Right lobe of liver (tissue), 6 donors: ENCODE measurements around the gene DMTF1. TPM values are rescaled to one million over a fixed set of nuclear protein-coding genes. Genes with fewer than 3 reads are reported as not detected.

Experiments used
- ATAC-seq, 4 donors: fragments of 200-7000 bp; cut with Tn5 transposase; one replicate each; pipeline ENCODE4 v1.9.1; 2020; ENCODE audit warnings: mild to moderate bottlenecking in 4 of 4, moderate library complexity in 4 of 4
- DNase-seq, 3 donors: peaks; one replicate each; pipeline ENCODE4 v3.0.0-alpha.2; 2020
- H3K27ac ChIP-seq, 3 donors: fragments of 200-600 bp; one replicate each; pipeline ENCODE4 v1.8.0; 2022
- H3K27me3 ChIP-seq, 2 donors: fragments of 200-600 bp; one replicate each; pipeline ENCODE4 v1.8.0; 2022
- H3K36me3 ChIP-seq, 4 donors: fragments of 200-600 bp; sonication (generic) in 1 of 4; one replicate each; pipeline versions ENCODE4 v1.5.1 to v1.8.0; 2017 to 2022; ENCODE audit warnings: control low read depth in 1 of 4
- H3K4me1 ChIP-seq, 4 donors: fragments of 200-600 bp; sonication (generic) in 1 of 4; one replicate each; pipeline versions ENCODE4 v1.5.1 to v1.8.0; 2017 to 2022; ENCODE audit warnings: control low read depth in 1 of 4
- H3K4me3 ChIP-seq, 3 donors: fragments of 200-600 bp; one replicate each; pipeline ENCODE4 v1.8.0; 2022
- H3K9me3 ChIP-seq, 4 donors: fragments of 200-600 bp; sonication (generic) in 1 of 4; one replicate each; pipeline versions ENCODE4 v1.5.1 to v1.8.0; 2017 to 2022; ENCODE audit warnings: control low read depth in 1 of 4
- POLR2A ChIP-seq: fragments of 450-650 bp; IDR thresholded peaks from one replicate; pipeline ENCODE4 v1.6.1; 2017; ENCODE audit warnings: antibody characterized with exemption, mild to moderate bottlenecking
- WGBS: methylation state at CpG from one replicate; pipeline ENCODE4 v1.1.6; 2018; ENCODE audit warnings: low coverage, low lambda C conversion rate; ENCODE audit not compliant: insufficient coverage; ENCODE audit errors: missing lambda C conversion rate; 5-methylcytosine and 5-hydroxymethylcytosine counted together
- intact Hi-C, 2 donors: fragments of 100-400 bp; cut with DNase I; formaldehyde crosslinking; loops; one replicate each; pipeline versions ENCODE4 v1.11.2 to v1.14.1; 2022
- total RNA-seq, 6 experiments: library from RNA; depleted of rRNA in 2 of 6; stranded (reverse); fragments of >200 nt in 2 of 6; fragmentation: NEBNext Ultra II Directional in 3 of 6; extraction: Animal tissue kit (Norgen Biotek cat#: 25700) in 3 of 6; gene quantifications; one replicate each; pipeline versions ENCODE4 v1.1.0 to v1.2.4, GENCODE V29; 2016 to 2023
- TF ChIP-seq, protein P1 (sequence below), 4 donors: fragments of 200-600 bp in 3 of 4; fragments of 450-650 bp in 1 of 4; IDR thresholded peaks; one replicate each; pipeline versions ENCODE4 v1.5.1 to v1.8.0; 2016 to 2022; ENCODE audit warnings: antibody characterized with exemption in 4 of 4, mild to moderate bottlenecking in 2 of 4
- donor health status: DM: no; HTN: yes; CAD: no.
- donor health status: DM: no; HTN: no; CAD: no.
- donor health status: DM: no; HTN: no; CAD: no.
- donor health status: DM: no; HTN: yes; CAD: no.
- donor health status: DM: no; HTN: yes; CAD: no.

DMTF1 gene
- total RNA-seq, 6 experiments from 2014 or later, result 16.7 to 28.1 (median 22.2) TPM

DNA sequence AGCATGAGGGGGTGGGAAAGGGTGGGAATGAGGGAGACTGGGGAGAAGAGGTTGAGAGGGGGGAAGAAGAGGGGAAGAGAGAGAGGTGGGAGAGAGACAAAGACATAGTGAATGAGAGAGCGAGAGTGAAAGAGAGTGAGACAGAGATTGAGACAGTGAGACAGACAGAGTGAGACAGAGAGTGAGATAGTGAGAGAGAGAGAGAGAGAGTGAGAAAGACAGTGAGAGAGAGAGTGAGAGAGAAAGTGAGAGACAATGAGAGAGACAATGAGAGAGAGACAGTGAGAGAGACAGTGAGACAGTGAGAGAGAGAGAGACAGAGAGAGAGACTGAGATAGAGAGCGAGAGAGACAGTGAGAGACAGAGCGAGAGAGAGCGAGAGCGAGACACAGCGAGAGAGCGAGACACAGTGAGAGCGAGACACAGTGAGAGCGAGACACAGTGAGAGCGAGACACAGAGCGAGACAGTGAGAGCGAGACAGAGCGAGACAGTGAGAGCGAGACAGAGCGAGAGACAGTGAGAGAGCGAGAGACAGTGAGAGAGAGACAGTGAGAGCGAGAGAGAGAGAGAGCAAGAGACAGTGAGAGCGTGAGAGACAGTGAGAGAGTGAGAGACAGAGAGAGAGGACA, 57.2 kb downstream of the DMTF1 start:
- 91% methylated on average over 15 of the region's 18 CpGs for WGBS
- DNase-seq (no peak), ATAC-seq (no peak)
- TF ChIP-seq, protein P1, sequence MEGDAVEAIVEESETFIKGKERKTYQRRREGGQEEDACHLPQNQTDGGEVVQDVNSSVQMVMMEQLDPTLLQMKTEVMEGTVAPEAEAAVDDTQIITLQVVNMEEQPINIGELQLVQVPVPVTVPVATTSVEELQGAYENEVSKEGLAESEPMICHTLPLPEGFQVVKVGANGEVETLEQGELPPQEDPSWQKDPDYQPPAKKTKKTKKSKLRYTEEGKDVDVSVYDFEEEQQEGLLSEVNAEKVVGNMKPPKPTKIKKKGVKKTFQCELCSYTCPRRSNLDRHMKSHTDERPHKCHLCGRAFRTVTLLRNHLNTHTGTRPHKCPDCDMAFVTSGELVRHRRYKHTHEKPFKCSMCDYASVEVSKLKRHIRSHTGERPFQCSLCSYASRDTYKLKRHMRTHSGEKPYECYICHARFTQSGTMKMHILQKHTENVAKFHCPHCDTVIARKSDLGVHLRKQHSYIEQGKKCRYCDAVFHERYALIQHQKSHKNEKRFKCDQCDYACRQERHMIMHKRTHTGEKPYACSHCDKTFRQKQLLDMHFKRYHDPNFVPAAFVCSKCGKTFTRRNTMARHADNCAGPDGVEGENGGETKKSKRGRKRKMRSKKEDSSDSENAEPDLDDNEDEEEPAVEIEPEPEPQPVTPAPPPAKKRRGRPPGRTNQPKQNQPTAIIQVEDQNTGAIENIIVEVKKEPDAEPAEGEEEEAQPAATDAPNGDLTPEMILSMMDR (IDR thresholded peaks at IDR 0.05), result no peak
- no peak for TF ChIP-seq POLR2A
- intact Hi-C loops, result no loop called here
- H3K9me3 ChIP-seq, result no peaks in the 10 kb centered on the region
- no peaks in the 10 kb centered on the region for H3K4me1 ChIP-seq
- no peaks in the 10 kb centered on the region for H3K27me3 ChIP-seq
- H3K36me3 ChIP-seq, result no peaks in the 10 kb centered on the region
- H3K4me3 ChIP-seq, result no peak overlapping the region
- H3K27ac ChIP-seq, result no peak overlapping the region

DNA sequence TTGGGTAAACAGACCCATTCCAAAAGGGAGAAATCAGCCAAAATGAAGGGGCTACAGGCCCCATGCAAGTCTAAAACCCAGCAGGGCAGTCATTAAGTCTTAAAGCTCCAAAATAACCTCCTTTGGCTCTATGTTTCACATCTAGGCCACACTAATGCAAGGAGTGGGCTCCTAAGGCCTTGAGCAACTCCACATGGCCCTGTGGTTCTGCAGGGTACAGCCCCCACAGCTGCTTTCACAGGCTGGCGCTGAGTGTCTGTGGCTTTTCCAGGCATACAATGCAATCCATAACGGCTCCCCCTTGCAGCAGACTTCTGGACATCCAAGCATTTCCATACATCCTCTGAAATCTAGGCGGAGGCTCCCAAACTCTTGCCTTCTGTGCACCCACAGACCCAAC, 58.3 kb downstream of the DMTF1 start:
- H3K36me3 ChIP-seq, result no peaks in the 10 kb centered on the region
- no peaks in the 10 kb centered on the region for H3K27me3 ChIP-seq
- ATAC-seq (no peak), DNase-seq (no peak)
- H3K4me1 ChIP-seq, result no peaks in the 10 kb centered on the region
- intact Hi-C loops, result no loop called here
- no peak overlapping the region for H3K27ac ChIP-seq
- no CpG with 5 or more reads among the region's 3 CpGs for WGBS
- no peak overlapping the region for H3K4me3 ChIP-seq
- TF ChIP-seq, protein P1 (IDR thresholded peaks at IDR 0.05), result no peak
- no peak for TF ChIP-seq POLR2A
- no peaks in the 10 kb centered on the region for H3K9me3 ChIP-seq

DNA sequence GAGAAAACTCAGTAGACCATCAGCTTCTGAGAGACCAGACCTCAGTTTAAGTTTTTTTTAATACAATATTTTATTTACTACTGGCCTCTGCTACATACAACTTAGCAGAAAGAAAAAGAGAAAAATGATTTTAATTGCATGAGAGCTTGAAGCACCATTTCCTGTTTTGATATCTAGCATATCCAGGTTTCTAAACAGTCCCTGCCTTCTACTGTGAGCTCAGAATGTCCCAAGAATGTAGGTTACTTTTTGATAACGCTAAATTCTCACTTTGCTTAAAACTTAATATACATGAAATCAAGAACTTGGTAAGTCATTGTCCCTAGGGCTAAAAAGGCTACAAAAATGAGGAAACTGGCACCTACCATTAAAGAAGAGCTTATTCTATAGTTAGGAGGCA, 60.2 kb downstream of the DMTF1 start:
- Histone ChIP-seq H3K27ac (no peak overlapping the region), H3K4me3 (no peak overlapping the region), H3K4me1 (no peaks in the 10 kb centered on the region), H3K27me3 (no peaks in the 10 kb centered on the region), H3K9me3 (no peaks in the 10 kb centered on the region), H3K36me3 (no peaks in the 10 kb centered on the region)
- 53% methylated on average over 1 of the region's 1 CpG for WGBS
- DNase-seq (no peak), ATAC-seq (no peak)
- TF ChIP-seq, protein P1 (IDR thresholded peaks at IDR 0.05), result no peak
- TF ChIP-seq POLR2A, result no peak
- intact Hi-C loops, result no loop called here

DNA sequence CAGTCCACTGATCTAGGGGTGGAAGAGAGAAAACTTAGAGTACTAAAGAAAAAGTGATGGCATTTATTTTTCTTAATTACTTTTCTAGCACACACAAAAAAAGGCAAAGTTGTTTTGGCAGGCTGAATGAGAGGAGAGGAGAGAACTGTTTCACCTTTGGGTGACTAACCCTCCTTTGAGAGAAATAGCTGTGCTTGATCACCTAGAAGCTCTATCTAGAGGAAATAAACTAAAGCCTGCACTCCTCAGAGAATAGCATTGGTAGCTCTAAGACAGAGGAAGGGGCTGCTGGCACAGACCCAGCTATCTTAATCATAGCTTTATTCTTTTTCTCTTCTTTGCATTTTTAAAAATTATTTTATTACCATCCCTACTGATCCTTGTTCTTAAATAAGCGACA, 61.0 kb downstream of the DMTF1 start:
- Histone ChIP-seq H3K27ac (no peak overlapping the region), H3K4me1 (no peaks in the 10 kb centered on the region), H3K9me3 (no peaks in the 10 kb centered on the region), H3K4me3 (no peak overlapping the region), H3K36me3 (no peaks in the 10 kb centered on the region), H3K27me3 (no peaks in the 10 kb centered on the region)
- ATAC-seq (no peak), DNase-seq (no peak)
- intact Hi-C loops, result no loop called here
- 94% methylated on average over 1 of the region's 1 CpG for WGBS
- TF ChIP-seq, protein P1 (IDR thresholded peaks at IDR 0.05), result no peak
- TF ChIP-seq POLR2A, result no peak

DNA sequence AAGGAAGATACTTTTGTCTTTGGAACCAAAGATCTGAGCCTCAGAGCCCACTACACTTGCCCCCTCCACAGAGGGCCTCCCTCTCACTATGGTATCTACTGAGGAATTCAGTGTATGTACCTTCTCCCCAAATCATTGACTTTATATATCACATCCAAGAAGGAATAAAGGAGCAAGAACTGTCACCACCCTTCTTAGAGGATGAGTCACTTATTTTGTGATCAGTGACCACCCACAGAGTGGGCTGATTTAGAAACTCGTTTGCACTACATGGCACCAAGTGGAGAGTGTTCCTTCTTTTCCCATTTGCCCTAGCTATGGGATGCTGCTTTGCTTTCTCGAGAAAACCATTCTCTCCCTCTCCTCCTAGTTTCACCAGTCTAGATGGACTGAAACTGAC, 61.6 kb downstream of the DMTF1 start:
- intact Hi-C loops, result no loop called here
- ATAC-seq (no peak), DNase-seq (no peak)
- Histone ChIP-seq H3K4me1 (no peaks in the 10 kb centered on the region), H3K27ac (no peak overlapping the region), H3K36me3 (no peaks in the 10 kb centered on the region), H3K4me3 (no peak overlapping the region), H3K9me3 (no peaks in the 10 kb centered on the region), H3K27me3 (no peaks in the 10 kb centered on the region)
- 57% methylated on average over 2 of the region's 2 CpGs for WGBS
- no peak for TF ChIP-seq POLR2A
- TF ChIP-seq, protein P1 (IDR thresholded peaks at IDR 0.05), result no peak
